Mucosa of rectum (tissue), 2 donors: Measurements from ENCODE around the gene TRRAP.

Experiments used
- H3K27ac ChIP-seq, 2 donors: one replicate each; pipeline ENCODE4 v1.7.0; 2013; ENCODE audit warnings: inconsistent platforms in 2 of 2, low read depth in 2 of 2, low read length in 2 of 2
- H3K27me3 ChIP-seq, 2 donors: one replicate each; pipeline ENCODE4 v1.7.0; 2013; ENCODE audit warnings: low read length in 2 of 2; ENCODE audit not compliant: control insufficient read depth in 2 of 2, insufficient read depth in 2 of 2
- H3K36me3 ChIP-seq, 2 donors: one replicate each; pipeline ENCODE4 v1.7.0; 2013; ENCODE audit warnings: low read length in 2 of 2; ENCODE audit not compliant: control insufficient read depth in 2 of 2, insufficient read depth in 2 of 2
- H3K4me1 ChIP-seq, 2 donors: one replicate each; pipeline ENCODE4 v1.7.0; 2013; ENCODE audit warnings: low read length in 2 of 2, mild to moderate bottlenecking in 1 of 2; ENCODE audit not compliant: control insufficient read depth in 2 of 2, insufficient read depth in 2 of 2
- H3K4me3 ChIP-seq, 2 donors: one replicate each; pipeline ENCODE4 v1.7.0; 2013; ENCODE audit warnings: low read length in 2 of 2
- H3K9ac ChIP-seq, 2 donors: one replicate each; pipeline ENCODE4 v1.7.0; 2013; ENCODE audit warnings: low read length in 2 of 2, low read depth in 1 of 2, mild to moderate bottlenecking in 1 of 2
- H3K9me3 ChIP-seq, 2 donors: one replicate each; pipeline ENCODE4 v1.7.0; 2013; ENCODE audit warnings: low read length in 2 of 2; ENCODE audit not compliant: control insufficient read depth in 2 of 2
- donor health status: healthy.
- donor health status: Normal muscosa, but diverticular disease.

The TRRAP gene

GRCh38 chr7:98934267-98934666 is 55.9 kb downstream of the TRRAP start:
- no peak overlapping the region for H3K4me3 ChIP-seq
- H3K27me3 ChIP-seq, result no peaks in the 10 kb centered on the region
- no peaks in the 10 kb centered on the region for H3K4me1 ChIP-seq
- no peak overlapping the region for H3K27ac ChIP-seq
- H3K9me3 ChIP-seq, result no peaks in the 10 kb centered on the region
- H3K9ac ChIP-seq, result no peak overlapping the region
- H3K36me3 ChIP-seq, result peaks cover 72 to 86% of the 10 kb centered on the region in 2 donors

- Histone ChIP-seq H3K36me3 (peaks cover 71 to 83% of the 10 kb centered on the region in 2 donors), H3K4me3 (no peak overlapping the region), H3K27me3 (no peaks in the 10 kb centered on the region), H3K9ac (no peak overlapping the region), H3K27ac (no peak overlapping the region), H3K4me1 (no peaks in the 10 kb centered on the region), H3K9me3 (no peaks in the 10 kb centered on the region)
These were observed 57.5 kb downstream of the TRRAP start for GRCh38 chr7:98935811-98936210.

- Histone ChIP-seq H3K27ac (no peak overlapping the region), H3K9ac (no peak overlapping the region), H3K4me3 (no peak overlapping the region), H3K36me3 (peaks cover 63 to 64% of the 10 kb centered on the region in 2 donors), H3K4me1 (no peaks in the 10 kb centered on the region), H3K9me3 (no peaks in the 10 kb centered on the region), H3K27me3 (no peaks in the 10 kb centered on the region)
These were observed 65.0 kb downstream of the TRRAP start for GRCh38 chr7:98943336-98943735.

- Histone ChIP-seq H3K9me3 (no peaks in the 10 kb centered on the region), H3K27me3 (no peaks in the 10 kb centered on the region), H3K9ac (no peak overlapping the region), H3K36me3 (peaks cover 58 to 66% of the 10 kb centered on the region in 2 donors), H3K4me1 (no peaks in the 10 kb centered on the region), H3K4me3 (no peak overlapping the region), H3K27ac (no peak overlapping the region)
These were observed 66.1 kb downstream of the TRRAP start for GRCh38 chr7:98944386-98944785.

GRCh38 chr7:98945852-98946251 is 67.5 kb downstream of the TRRAP start:
- no peak overlapping the region for H3K27ac ChIP-seq
- H3K4me1 ChIP-seq, result no peaks in the 10 kb centered on the region
- no peaks in the 10 kb centered on the region for H3K27me3 ChIP-seq
- peaks cover 67 to 74% of the 10 kb centered on the region in 2 donors for H3K36me3 ChIP-seq
- H3K4me3 ChIP-seq, result no peak overlapping the region
- no peak overlapping the region for H3K9ac ChIP-seq
- H3K9me3 ChIP-seq, result no peaks in the 10 kb centered on the region

GRCh38 chr7:98946389-98946788 is 68.1 kb downstream of the TRRAP start:
- no peaks in the 10 kb centered on the region for H3K27me3 ChIP-seq
- peaks cover 67 to 74% of the 10 kb centered on the region in 2 donors for H3K36me3 ChIP-seq
- H3K27ac ChIP-seq, result no peak overlapping the region
- H3K4me3 ChIP-seq, result no peak overlapping the region
- no peaks in the 10 kb centered on the region for H3K4me1 ChIP-seq
- H3K9ac ChIP-seq, result no peak overlapping the region
- H3K9me3 ChIP-seq, result no peaks in the 10 kb centered on the region

GRCh38 chr7:98949336-98950044 is 71.2 kb downstream of the TRRAP start:
- Histone ChIP-seq H3K36me3 (peaks cover 74 to 88% of the 10 kb centered on the region in 2 donors), H3K27ac (no peak overlapping the region), H3K27me3 (no peaks in the 10 kb centered on the region), H3K9me3 (no peaks in the 10 kb centered on the region), H3K4me1 (no peaks in the 10 kb centered on the region), H3K9ac (no peak overlapping the region), H3K4me3 (no peak overlapping the region)

- no peaks in the 10 kb centered on the region for H3K9me3 ChIP-seq
- H3K27ac ChIP-seq, result no peak overlapping the region
- H3K4me1 ChIP-seq, result no peaks in the 10 kb centered on the region
- no peak overlapping the region for H3K9ac ChIP-seq
- H3K4me3 ChIP-seq, result no peak overlapping the region
- no peaks in the 10 kb centered on the region for H3K27me3 ChIP-seq
- H3K36me3 ChIP-seq, result peaks cover 80 to 82% of the 10 kb centered on the region in 2 donors
These were observed 77.7 kb downstream of the TRRAP start for GRCh38 chr7:98955992-98956391.

- H3K4me3 ChIP-seq, result no peak overlapping the region
- no peaks in the 10 kb centered on the region for H3K27me3 ChIP-seq
- peaks cover 80 to 82% of the 10 kb centered on the region in 2 donors for H3K36me3 ChIP-seq
- H3K27ac ChIP-seq, result no peak overlapping the region
- H3K9ac ChIP-seq, result no peak overlapping the region
- no peaks in the 10 kb centered on the region for H3K9me3 ChIP-seq
- no peaks in the 10 kb centered on the region for H3K4me1 ChIP-seq
These were observed 78.1 kb downstream of the TRRAP start for GRCh38 chr7:98956469-98956868.

- H3K9me3 ChIP-seq, result no peaks in the 10 kb centered on the region
- H3K9ac ChIP-seq, result no peak overlapping the region
- no peak overlapping the region for H3K4me3 ChIP-seq
- H3K27ac ChIP-seq, result no peak overlapping the region
- peaks cover 75 to 81% of the 10 kb centered on the region in 2 donors for H3K36me3 ChIP-seq
- no peaks in the 10 kb centered on the region for H3K27me3 ChIP-seq
- H3K4me1 ChIP-seq, result no peaks in the 10 kb centered on the region
These were observed 78.6 kb downstream of the TRRAP start for GRCh38 chr7:98956937-98957336.
